Muscle of leg (tissue), 16 donors: ENCODE measurements around the gene SEC14L2. TPM values are rescaled to one million over a fixed set of nuclear protein-coding genes. Genes with fewer than 3 reads are reported as not detected.

Source experiments
- DNase-seq: peaks from one replicate; pipeline ENCODE4 v3.0.0; 2013
- H3K27ac ChIP-seq: one replicate; pipeline ENCODE4 v1.5.1; 2013; ENCODE audit warnings: mild to moderate bottlenecking, low read length, control low read depth
- H3K27me3 ChIP-seq: one replicate; pipeline ENCODE4 v1.6.1; 2013; ENCODE audit warnings: low read length; ENCODE audit not compliant: control insufficient read depth, insufficient read depth
- H3K36me3 ChIP-seq: one replicate; pipeline ENCODE4 v1.6.1; 2013; ENCODE audit warnings: low read length; ENCODE audit not compliant: control insufficient read depth, insufficient read depth
- H3K4me1 ChIP-seq: one replicate; pipeline ENCODE4 v1.6.1; 2013; ENCODE audit warnings: low read length; ENCODE audit not compliant: control insufficient read depth, insufficient read depth
- H3K4me3 ChIP-seq: one replicate; pipeline ENCODE4 v1.5.1; 2013; ENCODE audit warnings: low read length, control low read depth
- H3K9me3 ChIP-seq: replicated peaks from 2 replicates; pipeline ENCODE4 v1.6.1; 2013; ENCODE audit warnings: low read depth, low read length; ENCODE audit not compliant: control insufficient read depth
- WGBS: methylation state at CpG from one replicate; pipeline ENCODE4 v1.1.5; 2013; ENCODE audit warnings: missing lambda C conversion rate; ENCODE audit not compliant: insufficient coverage; 5-methylcytosine and 5-hydroxymethylcytosine counted together
- long read RNA-seq, 11 donors: transcript quantifications; one replicate each; lab custom pipeline, GENCODE V29; 2026
- polyA plus RNA-seq, 8 donors: library from polyadenylated mRNA; unstranded; fragments of 120-200 nt; gene quantifications; one replicate each; pipeline versions ENCODE4 v1.2.1 to v1.2.3, GENCODE V29; 2013; ENCODE audit warnings: inconsistent platforms in 1 of 8, low replicate concordance in 1 of 8; ENCODE audit not compliant: insufficient read length in 8 of 8, insufficient read depth in 1 of 8
- total RNA-seq: library from RNA; stranded (reverse); fragments of 120-200 nt; gene quantifications from one replicate; pipeline ENCODE4 v1.2.4, GENCODE V29; 2013

Gene SEC14L2
- total RNA-seq = 2.5 TPM
- polyA plus RNA-seq = 1 to 10 TPM; 1.5 to 3.8 (median 2.1) TPM
- long read RNA-seq, donor 1 = 0 reads
- long read RNA-seq, donor 2 = 0 reads
- long read RNA-seq, donor 3 = 0 reads
- long read RNA-seq, donor 4 = 0 reads
- long read RNA-seq, donor 5 = 0 reads
- long read RNA-seq, donor 6 = 0 reads
- long read RNA-seq, donor 7 = 0 reads
- long read RNA-seq, donor 8 = 0 reads
- long read RNA-seq, donor 9 = 0 reads
- long read RNA-seq, donor 10 = 0 reads
- long read RNA-seq, donor 11, full-length matches to known transcripts = 1 of 1 reads
- long read RNA-seq, donor 11, partial matches to known transcripts = 0 of 1 reads
- long read RNA-seq, donor 11, other reads (novel, unspliced or antisense) = 0 of 1 reads

DNA sequence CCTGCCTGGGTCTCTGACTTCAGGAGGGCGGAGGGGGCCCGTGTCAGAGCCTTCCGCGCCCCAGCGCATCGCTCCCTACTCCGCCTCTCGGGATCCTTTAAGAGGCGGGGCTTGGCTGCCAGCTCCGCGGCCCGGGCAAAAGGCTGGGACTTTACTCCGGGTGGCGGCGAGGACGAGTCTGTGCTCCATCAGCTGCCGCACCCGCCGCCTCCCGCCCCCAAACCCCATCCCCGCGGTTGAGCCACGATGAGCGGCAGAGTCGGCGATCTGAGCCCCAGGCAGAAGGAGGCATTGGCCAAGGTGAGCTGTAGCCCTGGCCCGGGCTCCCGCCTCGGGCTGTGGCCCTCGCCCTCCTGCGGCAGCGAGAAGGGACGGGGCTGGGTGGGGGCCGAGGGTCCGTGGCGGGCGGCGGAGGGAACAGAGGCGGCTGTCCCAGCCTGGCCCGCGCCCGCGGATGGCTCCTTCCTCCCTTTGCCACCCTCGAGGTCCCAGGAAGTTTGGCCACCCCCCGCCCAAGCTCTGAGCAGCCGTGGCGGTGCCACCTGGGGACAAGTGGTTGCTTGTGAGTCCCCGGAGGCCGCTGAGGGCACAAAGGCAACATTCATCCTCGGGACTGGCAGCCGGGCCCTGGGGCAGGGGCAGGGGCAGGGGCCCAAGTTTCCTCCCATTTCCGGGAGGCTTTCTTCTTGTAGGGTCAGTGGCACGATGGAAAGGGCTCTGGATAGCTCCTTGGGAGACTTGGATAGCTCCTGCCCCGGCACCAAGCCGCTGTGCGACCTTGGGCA is at the start of gene SEC14L2:
Gene SEC14L2, plus strand, starts transcription at position 148 of the 785 bp plus-strand sequence. Its CDS starts 99 bp downstream, at position 247.
- Histone ChIP-seq H3K36me3 (no peaks in the 10 kb centered on the region), H3K27ac (no peak within 1 kb of the TSS), H3K9me3 (no peaks in the 10 kb centered on the region), H3K27me3 (peaks cover 34% of the 10 kb centered on the region), H3K4me1 (peaks cover 23% of the 10 kb centered on the region), H3K4me3 (peak within 1 kb of the TSS; percentile 47)
- DNase-seq = peak; percentile 73
- WGBS = 0% methylated on average over 56 of the region's 56 CpGs

DNA sequence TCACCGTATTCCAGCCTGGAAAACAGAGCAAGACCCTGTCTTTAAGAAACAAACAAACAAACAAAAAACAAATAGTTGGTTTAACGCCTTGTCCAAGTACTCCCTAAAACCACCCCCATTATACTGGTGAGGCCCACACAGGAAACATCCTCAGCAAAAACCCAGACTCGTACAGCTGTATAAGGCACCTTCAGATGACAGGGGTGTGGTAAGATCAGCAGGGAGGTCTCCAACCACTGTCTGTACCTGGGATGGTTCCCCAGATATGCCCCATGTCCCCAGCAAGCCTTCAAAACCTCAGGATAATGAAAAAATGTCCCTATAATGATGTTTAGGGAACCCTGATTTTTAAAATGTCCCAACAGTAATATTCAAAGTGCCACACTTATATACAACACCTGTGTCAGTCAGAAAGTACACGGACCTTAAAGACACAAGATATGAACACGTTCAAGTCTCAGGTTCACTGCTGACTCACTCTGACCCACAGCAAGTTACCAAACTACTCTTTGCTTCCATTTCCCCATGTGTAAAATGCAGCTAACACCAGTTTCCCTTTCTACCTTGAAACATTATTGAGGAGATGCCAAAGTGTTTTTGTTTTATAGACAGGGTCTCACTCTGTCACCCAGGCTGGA is 49.4 kb upstream of the SEC14L2 start:
- H3K36me3 ChIP-seq = peaks cover 86% of the 10 kb centered on the region
- peaks cover under 1% of the 10 kb centered on the region for H3K4me1 ChIP-seq

DNA sequence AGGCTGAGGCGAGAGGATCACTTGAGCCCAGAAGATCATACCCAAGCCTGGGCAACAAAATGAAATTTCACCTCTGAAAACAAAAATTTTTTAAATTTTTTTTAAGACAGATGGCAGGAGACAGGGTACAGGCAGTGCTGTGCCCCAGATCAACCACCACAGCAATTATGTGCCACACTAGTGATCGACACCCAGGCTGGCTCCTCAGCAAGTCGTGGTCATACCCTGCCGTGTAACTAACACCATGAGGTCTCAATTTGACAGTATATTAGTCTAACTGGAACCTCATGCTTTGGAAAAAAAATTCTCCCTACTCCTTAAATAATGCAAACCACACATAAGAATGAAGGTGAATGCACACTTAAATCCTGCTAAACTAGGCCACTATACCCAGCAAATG is 48.4 kb upstream of the SEC14L2 start:
- H3K36me3 ChIP-seq = peaks cover 84% of the 10 kb centered on the region
- H3K27me3 ChIP-seq = no peaks in the 10 kb centered on the region
- H3K4me1 ChIP-seq = no peaks in the 10 kb centered on the region
- H3K4me3 ChIP-seq = no peak overlapping the region
- no peaks in the 10 kb centered on the region for H3K9me3 ChIP-seq
- no peak overlapping the region for H3K27ac ChIP-seq
- no peak for DNase-seq
- WGBS = 76% methylated on average over 3 of the region's 4 CpGs

More for the DNA sequence above, 49.4 kb upstream of the SEC14L2 start:
- DNase-seq = no peak
- Histone ChIP-seq H3K27me3 (no peaks in the 10 kb centered on the region), H3K9me3 (no peaks in the 10 kb centered on the region), H3K27ac (no peak overlapping the region), H3K4me3 (no peak overlapping the region)
- WGBS = 100% methylated on average over 1 of the region's 5 CpGs

DNA sequence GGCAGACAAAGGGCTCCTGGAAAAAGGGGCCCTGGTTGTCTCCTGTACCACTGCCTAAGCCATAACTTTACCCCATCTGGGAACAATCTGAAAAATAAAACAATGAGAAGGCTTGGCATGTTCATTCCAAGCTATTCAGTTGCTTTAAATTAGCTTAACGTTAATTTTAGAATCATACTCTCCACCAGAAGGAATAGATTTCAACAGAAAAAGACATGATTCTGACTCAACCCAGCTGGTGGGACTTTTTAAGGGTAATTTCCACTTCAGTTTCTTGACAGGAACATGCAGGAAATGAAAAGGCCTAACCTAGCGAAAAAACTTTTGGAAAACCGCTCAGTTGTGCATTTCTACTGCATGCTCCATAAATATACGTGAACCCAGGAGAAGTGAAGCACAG is 48.0 kb upstream of the SEC14L2 start:
- H3K4me3 ChIP-seq = no peak overlapping the region
- H3K27me3 ChIP-seq = no peaks in the 10 kb centered on the region
- no peaks in the 10 kb centered on the region for H3K4me1 ChIP-seq
- WGBS = 84% methylated on average over 3 of the region's 4 CpGs
- H3K9me3 ChIP-seq = no peaks in the 10 kb centered on the region
- no peak for DNase-seq
- peaks cover 81% of the 10 kb centered on the region for H3K36me3 ChIP-seq
- no peak overlapping the region for H3K27ac ChIP-seq

DNA sequence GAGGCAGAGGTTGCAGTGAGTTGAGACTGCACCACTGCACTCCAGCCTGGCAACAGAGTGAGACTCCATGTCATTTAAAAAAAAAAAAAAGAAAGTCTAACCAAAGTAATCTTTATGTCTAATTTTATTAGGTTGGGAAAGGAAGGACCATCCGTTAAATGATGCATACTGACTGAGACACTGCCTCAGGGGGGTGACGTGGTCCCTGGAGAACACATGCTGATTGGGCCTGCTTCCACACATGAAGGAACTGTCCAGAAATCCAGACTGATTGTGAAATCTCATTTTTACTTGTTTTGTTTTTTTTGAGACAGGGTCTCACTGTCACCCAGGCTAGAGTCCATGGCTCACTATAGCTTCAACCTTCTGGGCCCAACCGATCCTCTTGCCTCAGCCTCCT is 45.6 kb upstream of the SEC14L2 start:
- peaks cover 15% of the 10 kb centered on the region for H3K4me1 ChIP-seq
- H3K27me3 ChIP-seq = no peaks in the 10 kb centered on the region
- 93% methylated on average over 3 of the region's 3 CpGs for WGBS
- peaks cover 64% of the 10 kb centered on the region for H3K36me3 ChIP-seq
- no peak overlapping the region for H3K27ac ChIP-seq
- no peaks in the 10 kb centered on the region for H3K9me3 ChIP-seq
- no peak for DNase-seq
- H3K4me3 ChIP-seq = no peak overlapping the region

DNA sequence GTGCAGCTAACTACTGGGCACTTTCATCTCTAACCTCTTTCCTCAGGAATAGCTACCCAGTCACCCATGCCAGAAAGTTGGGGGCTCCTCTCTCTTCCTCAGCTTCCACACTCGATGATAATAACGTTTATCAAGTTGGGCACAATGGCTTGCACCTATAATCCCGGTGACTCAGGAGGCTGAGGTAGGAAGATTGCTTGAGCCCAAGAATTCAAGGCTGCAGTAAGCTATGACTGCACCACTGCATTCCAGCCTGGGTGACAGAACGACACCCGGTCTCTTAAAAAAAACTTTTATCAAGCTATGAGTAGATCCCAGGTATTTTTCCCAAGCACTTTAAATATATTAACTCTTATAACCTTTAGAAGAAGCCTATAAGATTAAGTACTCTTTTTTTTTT is 42.2 kb upstream of the SEC14L2 start:
- peaks cover 8% of the 10 kb centered on the region for H3K27me3 ChIP-seq
- H3K27ac ChIP-seq = no peak overlapping the region
- H3K9me3 ChIP-seq = no peaks in the 10 kb centered on the region
- peaks cover 39% of the 10 kb centered on the region for H3K36me3 ChIP-seq
- DNase-seq = no peak
- 90% methylated on average over 3 of the region's 5 CpGs for WGBS
- no peak overlapping the region for H3K4me3 ChIP-seq
- H3K4me1 ChIP-seq = peaks cover 19% of the 10 kb centered on the region

DNA sequence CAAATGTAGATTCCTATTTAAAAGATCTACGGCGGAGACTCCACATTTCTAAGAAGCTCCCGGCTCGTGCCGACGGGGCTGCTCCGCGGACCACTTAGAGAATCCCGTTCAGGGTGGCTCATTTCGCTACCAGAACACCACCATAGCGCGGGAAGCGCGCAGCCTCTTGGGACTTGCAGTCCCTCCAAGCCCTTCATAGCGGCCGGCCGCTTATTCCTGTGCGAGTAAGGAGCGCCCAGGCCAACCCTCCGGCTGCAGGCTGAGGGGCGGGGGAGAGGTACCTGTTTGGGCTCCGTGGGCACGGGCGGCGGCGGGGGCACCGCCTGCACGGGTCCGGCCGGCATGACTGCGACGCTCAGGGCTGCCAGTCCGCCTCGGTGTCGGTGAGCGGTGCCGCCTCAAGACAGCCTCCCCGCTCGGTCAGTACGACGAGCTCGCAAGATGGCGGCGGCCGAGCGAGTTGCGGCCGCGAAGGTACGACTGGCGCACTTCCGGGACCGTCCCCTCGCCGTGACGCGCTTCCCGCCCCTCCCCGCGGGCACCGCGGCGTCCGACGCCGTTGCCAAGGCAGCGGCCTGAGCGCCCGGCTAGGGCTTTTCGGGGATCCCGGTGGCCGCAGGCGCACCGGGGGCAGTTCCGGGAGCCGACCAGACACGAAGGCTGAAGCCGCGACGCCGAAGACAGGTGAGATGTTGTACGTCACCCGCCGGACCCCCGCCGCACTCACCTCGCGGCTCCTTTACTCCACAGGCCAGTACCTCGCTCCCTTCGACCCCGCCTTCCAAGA is 40.2 kb upstream of the SEC14L2 start, which contains the start of the genes CCDC157 and SF3A1:
Gene CCDC157, plus strand, starts transcription at position 559 of the 787 bp plus-strand sequence. CDS start 8,994 bp downstream, outside the sequence.
Gene SF3A1, minus strand, starts transcription at position 446 of the 787 bp plus-strand sequence. Its CDS starts 102 bp downstream, at position 344.
- peak; percentile 95 for DNase-seq
- peaks cover 8% of the 10 kb centered on the region for H3K27me3 ChIP-seq
- peak within 1 kb of the TSS; percentile 88 for H3K4me3 ChIP-seq
- peak within 1 kb of the TSS; percentile 87 for H3K27ac ChIP-seq
- H3K9me3 ChIP-seq = no peaks in the 10 kb centered on the region
- peaks cover 24% of the 10 kb centered on the region for H3K36me3 ChIP-seq
- WGBS = under 1% methylated on average over 86 of the region's 91 CpGs
- peaks cover 19% of the 10 kb centered on the region for H3K4me1 ChIP-seq

DNA sequence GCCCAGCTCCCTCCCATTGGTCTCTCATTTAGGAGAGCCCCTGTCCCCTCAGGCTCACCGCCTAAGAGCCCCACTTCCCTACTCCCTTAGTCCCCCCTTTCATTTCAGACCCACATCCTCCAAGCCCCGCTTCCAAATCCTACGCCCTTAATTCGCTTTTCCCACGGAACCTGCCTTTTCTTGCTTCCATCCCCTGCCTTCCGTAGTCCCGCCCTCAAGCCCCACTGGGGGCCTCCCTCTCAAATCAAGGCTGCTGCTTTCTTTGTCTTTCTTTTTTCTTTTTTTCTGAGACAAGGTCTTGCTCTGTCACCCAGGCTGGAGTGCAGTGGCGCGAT is 39.6 kb upstream of the SEC14L2 start:
- Histone ChIP-seq H3K27ac (peak overlapping the region; percentile 31), H3K4me3 (peak overlapping the region; percentile 88), H3K27me3 (peaks cover 8% of the 10 kb centered on the region), H3K4me1 (peaks cover 19% of the 10 kb centered on the region), H3K9me3 (no peaks in the 10 kb centered on the region), H3K36me3 (peaks cover 18% of the 10 kb centered on the region)
- 0% methylated on average over 9 of the region's 9 CpGs for WGBS
- DNase-seq = no peak

DNA sequence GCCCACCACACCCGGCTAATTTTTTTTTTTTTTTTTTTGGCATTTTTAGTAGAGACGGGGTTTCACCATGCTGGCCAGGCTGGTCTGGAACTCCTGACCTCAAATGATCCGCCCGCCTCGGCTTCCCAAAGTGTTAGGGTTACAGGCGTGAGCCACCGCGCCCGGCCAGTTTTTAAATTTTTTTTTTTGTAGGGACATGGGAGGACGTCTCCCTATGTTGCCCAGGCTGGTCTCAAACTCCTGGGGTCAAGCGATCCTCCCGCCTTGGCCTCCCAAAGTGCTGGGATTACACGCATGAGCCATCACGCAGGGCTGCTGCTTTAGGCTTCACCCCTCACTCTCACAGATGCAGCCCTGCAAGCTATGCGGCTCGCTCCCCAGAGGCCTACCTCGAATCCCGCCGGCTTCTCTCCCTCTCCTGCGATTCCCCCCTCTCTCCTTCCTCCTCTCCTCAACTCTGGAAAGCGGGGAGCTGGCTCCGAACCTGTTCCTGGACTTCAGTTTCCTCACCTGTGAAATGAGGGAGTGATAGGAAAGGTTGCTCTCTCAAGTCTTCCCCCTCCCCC is 39.1 kb upstream of the SEC14L2 start:
- Histone ChIP-seq H3K9me3 (no peaks in the 10 kb centered on the region), H3K27ac (no peak overlapping the region), H3K27me3 (peaks cover 8% of the 10 kb centered on the region), H3K4me1 (peaks cover 19% of the 10 kb centered on the region), H3K36me3 (peaks cover 13% of the 10 kb centered on the region), H3K4me3 (no peak overlapping the region)
- DNase-seq = no peak
- WGBS = 62% methylated on average over 4 of the region's 22 CpGs
